ENCODE data around the gene TOR1AIP1. TPM values are rescaled to one million over a fixed set of nuclear protein-coding genes. Genes with fewer than 3 reads are reported as not detected.

Gene TOR1AIP1
- total RNA-seq, 1 donor from 2014 or later, result 43.0 TPM

DNA sequence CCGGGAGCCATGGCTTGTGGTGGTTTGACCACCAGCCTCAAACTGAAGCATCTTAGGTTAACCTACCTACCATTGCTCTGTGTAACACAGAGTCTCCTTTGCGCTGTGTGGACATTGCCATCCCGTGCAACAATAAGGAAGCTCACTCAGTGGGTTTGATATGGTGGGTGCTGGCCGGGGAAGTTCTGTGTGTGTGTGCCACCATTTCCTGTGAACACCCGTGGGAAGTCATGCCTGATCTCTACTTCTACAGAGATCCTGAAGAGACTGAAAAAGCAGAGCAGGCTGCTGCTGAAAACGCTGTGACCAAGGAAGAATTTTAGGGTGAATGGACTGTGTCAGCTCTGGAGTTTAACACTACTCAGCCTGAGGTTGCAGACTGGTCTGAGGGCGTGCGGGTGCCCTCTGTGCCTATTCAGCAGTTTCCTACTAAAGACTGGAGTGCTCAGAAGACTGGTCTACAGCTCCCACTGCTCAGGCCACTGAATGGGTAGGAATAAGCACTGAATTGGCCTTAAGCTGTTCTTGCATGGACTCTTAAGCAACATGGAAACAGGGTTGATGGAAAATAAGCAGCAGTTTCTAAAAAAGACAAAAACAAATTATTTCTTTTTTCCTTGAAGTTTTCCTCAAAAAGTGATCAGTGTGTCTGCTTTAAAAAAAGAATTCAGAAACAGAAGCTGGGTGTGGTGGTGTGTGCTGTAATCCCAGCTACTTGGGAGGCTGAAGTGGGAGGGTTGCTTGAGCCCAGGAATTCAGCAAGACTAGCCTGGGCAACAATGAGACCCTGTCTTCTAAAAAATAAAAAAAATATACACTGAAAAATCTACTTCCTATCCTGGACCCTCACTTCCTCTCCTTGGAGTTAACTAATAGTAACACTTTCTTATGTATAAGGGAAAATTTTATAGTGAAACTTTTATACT, 87.2 kb downstream of the TOR1AIP1 start:
- no peaks in the 10 kb centered on the region for H3K27me3 ChIP-seq (ENCODE audit: control insufficient read depth, insufficient read depth, low read length)
- TF ChIP-seq, protein P1, sequence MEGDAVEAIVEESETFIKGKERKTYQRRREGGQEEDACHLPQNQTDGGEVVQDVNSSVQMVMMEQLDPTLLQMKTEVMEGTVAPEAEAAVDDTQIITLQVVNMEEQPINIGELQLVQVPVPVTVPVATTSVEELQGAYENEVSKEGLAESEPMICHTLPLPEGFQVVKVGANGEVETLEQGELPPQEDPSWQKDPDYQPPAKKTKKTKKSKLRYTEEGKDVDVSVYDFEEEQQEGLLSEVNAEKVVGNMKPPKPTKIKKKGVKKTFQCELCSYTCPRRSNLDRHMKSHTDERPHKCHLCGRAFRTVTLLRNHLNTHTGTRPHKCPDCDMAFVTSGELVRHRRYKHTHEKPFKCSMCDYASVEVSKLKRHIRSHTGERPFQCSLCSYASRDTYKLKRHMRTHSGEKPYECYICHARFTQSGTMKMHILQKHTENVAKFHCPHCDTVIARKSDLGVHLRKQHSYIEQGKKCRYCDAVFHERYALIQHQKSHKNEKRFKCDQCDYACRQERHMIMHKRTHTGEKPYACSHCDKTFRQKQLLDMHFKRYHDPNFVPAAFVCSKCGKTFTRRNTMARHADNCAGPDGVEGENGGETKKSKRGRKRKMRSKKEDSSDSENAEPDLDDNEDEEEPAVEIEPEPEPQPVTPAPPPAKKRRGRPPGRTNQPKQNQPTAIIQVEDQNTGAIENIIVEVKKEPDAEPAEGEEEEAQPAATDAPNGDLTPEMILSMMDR (IDR thresholded peaks at IDR 0.05; ENCODE audit: insufficient read depth, low read length, poor library complexity, severe bottlenecking), result no peak
- no peak overlapping the region for H3K4me3 ChIP-seq (ENCODE audit: low read depth, low read length)
- H3K36me3 ChIP-seq (ENCODE audit: control insufficient read depth, insufficient read depth, low read length), result no peaks in the 10 kb centered on the region
- no peak for DNase-seq (ENCODE audit: low read depth)

Other genes starting within 250 kb of the TOR1AIP1 start
- gene FAM163A, start 139.0 kb upstream of the TOR1AIP1 start, total RNA-seq, result 0.17 and 0.21 TPM in 2 replicates
- gene TOR1AIP2, start 4.5 kb upstream of the TOR1AIP1 start, total RNA-seq, result 52.9 and 64.1 TPM in 2 replicates
- gene CEP350, start 72.5 kb downstream of the TOR1AIP1 start, total RNA-seq, result 24.9 and 27.2 TPM in 2 replicates